IPS DF 4.7 (cell line): ENCODE results near the gene ECI1.
"Not testable (repeated sequence)": the region's sequence is repeated elsewhere in the genome, so short reads cannot be mapped to it uniquely, and the experiment has no call there.

ENCODE experiments used
- DNase-seq: peaks from one replicate; pipeline ENCODE4 v3.0.0-alpha.2; 2013; ENCODE audit warnings: low spot score; ENCODE audit errors: extremely low read depth

Gene ECI1

DNA sequence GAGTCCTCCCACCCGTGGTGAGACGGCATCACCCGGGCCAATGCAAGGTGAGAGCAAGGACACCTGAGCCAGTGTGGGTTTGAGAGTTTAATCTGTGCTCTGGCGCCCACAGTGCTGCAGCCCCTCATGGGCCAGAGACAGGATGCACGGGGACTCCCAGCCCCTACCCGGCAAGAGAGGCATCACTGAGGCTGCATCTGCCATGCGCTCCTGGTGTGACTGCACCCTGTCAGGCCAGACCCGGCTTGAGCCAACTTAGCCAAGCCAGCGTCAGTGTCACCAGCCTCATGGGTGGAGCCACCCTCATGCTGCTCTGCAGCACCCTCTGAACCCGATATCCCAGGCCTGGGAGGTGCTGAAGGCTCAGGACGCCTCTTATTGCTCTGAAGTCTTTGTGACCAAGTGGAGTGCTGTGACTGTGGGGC is 39.5 kb downstream of the ECI1 start:
- no peak for DNase-seq

DNA sequence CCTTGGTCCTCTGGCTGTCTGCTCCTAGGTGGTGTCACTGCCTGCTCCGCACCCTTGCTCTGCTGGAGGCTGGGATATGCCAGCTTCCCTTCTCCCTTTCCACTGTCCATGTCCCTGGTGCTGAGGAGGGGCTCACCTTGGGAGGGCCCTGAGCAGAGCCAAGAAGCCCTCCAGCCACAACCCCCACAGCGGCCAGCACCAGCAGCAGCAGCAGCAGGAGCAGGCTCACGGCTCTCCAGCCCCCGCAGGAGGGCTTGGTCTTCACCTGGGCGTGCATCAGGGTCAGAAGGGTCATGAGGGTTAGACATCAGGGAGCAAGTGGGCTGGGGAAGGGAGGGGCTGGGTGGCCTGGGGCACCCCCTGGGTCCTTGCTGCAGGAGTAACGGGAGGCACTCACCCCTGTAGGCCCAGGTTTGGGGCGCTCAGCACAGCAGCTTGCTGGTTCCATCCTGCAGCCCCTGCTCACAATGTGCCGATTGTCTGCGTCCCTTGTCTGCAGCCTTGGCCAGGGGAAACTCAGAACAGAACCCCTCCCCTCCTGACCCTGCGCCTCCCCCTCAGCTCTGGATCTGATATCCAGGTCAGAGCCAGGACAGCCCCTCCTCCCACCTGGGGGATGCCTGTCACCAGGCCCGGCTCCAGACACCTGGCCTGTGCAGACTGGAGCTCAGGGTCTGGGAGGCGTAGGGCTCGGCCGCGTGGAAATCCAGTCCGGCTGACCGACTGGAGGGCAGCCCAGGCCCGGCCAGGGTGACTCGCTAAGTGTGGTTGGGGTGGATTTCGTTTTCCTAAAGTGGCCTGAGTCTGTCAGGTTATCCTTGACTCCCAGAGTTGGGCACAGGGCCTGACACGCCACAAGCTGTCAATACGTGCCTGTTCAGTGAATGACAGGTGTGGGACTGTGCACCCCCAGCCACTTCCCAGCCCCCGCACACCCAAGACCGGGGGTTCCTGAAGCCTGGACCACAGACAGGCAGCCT is 40.7 kb downstream of the ECI1 start, which contains the start of gene BRICD5:
TSS of gene BRICD5 (minus strand) at position 478 of the 980 bp plus-strand sequence. CDS start at position 448, 30 bp downstream.
- no peak for DNase-seq

- no peak for DNase-seq
These were observed 41.4 kb downstream of the ECI1 start for GRCh38 chr16:2210009-2210332.

DNA sequence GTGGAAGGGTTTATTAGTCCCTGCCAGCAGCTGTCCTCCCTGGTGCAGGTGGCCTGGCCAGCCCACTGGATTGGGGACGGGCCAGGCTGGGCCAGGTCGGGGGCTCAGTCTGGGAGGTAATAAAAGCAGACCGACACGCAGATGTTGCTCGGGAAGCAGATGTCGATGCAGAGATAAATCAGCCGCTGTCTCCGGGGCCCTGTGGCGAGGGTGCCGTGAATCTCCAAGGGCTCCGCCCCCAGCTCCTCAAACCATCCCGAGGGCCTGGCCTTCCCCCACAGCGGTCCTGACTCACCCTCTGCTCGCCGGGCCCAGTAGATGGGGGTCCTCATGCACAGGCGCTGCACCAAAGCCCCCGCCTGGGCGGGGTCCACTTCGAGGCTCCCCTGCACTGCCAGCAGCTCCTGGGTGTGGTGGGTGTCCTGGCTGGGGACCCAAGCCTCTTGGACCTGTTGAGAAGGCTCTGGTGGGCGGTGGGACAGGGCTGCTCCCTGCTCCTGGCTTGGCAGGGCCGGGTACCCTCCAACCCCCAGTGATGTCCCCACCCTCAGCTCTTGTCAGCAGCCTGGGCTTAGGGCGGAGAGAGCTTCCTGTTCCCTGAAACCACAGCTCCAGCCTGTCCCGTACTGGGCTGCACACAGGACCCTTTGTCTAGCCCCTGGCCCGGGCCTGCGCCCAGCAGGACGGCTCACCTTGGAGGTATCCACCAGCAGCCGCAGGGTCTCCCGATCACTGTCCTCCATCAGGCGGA is 42.0 kb downstream of the ECI1 start:
- no peak for DNase-seq

DNA sequence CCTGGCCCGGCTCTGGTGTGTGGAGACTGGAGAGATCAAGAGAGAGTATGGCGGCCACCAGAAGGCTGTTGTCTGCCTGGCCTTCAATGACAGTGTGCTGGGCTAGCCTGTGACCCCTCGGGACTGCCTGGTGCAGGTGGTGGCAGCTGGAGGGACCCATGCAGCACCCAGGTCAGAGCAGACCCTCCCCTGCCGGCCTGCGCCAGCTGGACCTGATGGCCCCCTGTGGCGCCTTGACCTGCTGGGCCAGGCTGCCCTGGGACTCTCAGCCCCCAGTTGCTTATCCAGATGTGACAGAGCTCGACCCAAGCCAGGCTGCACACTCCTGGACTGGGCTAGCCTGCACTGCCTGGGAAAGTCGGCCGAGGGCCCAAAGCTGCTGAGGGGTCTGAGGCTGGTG is 42.6 kb downstream of the ECI1 start:
- no peak for DNase-seq

DNA sequence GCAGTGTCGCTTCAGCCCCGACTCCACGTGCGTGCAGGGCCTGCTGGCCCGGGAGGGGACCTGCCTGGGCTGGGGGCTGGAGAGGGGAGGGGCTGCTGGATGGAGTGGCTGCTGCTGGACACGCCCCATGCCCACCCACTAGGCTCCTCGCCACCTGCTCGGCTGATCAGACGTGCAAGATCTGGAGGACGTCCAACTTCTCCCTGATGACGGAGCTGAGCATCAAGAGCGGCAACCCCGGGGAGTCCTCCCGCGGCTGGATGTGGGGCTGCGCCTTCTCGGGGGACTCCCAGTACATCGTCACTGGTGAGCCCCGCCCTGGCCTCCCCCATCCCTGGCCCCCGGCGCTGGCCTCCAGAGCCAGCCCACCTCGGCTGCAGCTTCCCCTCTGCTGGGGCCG is 43.1 kb downstream of the ECI1 start:
- no peak for DNase-seq

GRCh38 chr16:2207872-2208271 is 43.5 kb downstream of the ECI1 start:
- DNase-seq = no peak

GRCh38 chr16:2206780-2207433 is 44.5 kb downstream of the ECI1 start:
- no peak for DNase-seq

DNA sequence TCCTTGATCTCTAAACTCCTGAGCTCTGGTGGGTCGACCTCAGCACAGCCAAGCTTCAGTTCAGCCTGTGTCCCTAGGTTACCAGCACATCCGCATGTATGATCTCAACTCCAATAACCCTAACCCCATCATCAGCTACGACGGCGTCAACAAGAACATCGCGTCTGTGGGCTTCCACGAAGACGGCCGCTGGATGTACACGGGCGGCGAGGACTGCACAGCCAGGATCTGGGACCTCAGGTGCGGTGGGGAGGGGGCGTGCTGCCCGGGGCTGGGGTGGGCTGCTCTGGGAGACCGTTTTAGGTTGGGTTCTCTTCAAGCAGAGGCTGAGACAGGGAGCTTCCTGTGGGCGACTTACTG is 45.0 kb downstream of the ECI1 start:
- DNase-seq = no peak

GRCh38 chr16:2205967-2206313 is 45.4 kb downstream of the ECI1 start:
- DNase-seq = no peak

- DNase-seq = no peak
These were observed 46.1 kb downstream of the ECI1 start, which contains the start of gene MLST8 for GRCh38 chr16:2205104-2205966. MLST8 (plus strand) TSS chr16:2205454; CDS start chr16:2206086, 632 bp downstream.

GRCh38 chr16:2204416-2205103 is 46.8 kb downstream of the ECI1 start:
- no peak for DNase-seq

- not testable (repeated sequence) for DNase-seq
These were observed 48.2 kb downstream of the ECI1 start for GRCh38 chr16:2203119-2203688.

DNA sequence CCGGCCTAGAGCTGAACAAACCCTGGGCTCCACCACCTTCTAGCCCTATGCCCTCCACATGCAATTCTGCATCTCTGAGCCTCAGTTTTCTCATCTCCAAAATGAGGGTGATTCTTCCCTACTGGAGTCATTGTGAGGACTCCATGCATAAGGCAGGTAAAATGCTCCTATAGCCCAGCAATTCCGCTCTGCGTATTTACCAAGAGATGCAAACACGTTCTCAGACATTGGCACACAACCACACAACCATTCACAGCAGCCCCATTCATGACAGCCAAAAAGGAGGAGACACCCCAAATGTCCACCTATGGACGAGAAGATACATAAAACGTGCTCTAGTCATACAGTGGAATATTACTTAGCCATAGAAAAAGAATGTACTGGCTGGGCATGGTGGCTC is 51.1 kb downstream of the ECI1 start:
- DNase-seq = no peak

DNA sequence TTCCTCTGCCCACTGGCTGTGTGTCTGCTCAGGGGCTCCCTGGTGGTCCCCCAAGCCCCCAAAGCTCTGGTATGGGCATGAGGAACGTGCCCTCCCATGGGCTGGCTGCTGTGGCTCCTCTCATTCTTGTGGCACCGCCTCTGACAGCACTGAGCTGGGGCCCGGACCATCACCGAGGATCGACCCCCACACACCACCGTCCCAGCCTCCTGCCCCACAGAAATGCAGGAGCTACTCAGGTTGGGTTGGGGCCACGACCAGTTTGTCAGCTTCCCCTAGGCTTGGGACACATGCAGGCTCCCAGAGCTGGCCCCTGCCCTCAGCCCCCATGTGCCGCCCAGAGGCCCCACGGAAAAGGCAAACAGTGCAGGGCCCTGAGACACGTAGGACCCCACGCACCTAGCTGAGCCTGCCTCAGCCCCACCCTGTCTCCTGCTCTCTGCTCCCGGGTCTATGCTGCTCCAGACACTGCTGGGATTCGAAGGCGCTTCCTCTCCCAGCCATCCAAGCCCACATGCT is 51.7 kb downstream of the ECI1 start:
- DNase-seq = no peak

DNA sequence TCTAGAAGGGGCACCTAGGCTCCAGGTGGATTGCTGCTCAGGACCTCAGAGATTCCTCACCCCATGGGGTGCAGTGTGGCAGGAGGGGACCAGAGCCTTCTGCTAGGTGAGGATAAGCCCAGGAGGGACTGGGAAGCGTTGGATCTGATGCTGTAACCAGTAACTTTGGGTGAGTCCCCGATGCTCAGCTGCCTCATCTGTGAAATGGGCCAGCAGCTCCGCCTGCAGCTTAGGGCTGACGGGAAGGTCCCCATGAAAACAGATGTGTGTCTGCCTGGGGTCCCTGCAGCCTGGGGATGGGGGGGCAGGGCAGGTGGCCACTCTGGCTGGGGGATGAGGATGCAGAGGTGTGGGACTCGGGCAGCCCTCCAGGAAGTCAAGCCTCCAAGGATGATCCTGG is 52.3 kb downstream of the ECI1 start:
- DNase-seq = no peak

GRCh38 chr16:2198283-2198682 is 53.1 kb downstream of the ECI1 start:
- DNase-seq = no peak

DNA sequence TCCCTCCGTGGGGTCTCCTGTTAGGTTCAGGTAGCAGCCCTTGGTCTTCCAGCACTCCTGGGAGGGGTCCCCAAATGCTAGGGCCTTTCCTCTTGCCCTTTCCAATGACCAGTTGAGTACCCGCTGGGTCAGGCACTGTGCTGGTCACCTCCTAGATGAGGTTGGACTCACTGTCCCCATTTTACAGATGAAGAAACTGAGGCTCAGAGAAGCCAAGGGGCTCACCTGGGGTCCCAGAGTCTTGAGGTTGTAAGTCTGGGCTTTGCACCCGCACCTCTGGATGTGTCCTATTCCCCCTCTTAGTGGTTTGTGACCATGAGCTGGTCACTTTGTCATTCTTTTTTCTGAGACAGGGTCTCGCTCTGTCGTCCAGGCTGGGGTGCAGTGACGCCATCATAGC is 53.6 kb downstream of the ECI1 start:
- DNase-seq = no peak

DNA sequence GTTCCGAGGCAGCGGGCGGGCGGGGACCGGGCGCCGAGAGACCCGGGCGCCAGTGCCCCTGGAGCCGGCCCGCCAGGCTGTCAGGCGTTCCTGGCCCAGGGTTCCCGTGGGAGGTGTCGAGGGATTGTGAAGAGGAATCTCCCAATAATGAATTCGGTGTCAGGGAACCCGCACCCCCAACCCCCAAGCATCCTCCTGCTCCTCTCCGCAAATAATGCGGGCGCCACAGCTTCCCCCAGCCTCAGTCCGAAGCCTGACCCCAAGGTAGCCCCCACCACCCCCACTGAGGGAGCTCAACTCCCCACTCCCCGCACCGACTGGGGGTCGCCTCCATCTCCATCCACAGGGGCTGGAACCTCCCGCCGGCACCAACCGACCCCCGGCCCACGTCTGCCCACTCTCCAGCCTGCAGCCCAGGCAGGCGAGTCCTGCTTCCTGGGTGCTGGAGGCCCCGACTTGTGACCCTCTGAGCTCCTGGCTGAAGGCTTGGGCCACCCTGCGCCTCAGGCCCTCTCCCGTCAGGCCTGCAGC is 54.3 kb downstream of the ECI1 start:
- no peak for DNase-seq
